Erythroblast (primary cell): ENCODE results near the gene DSP.

Experiments used
- GATA1 ChIP-seq: IDR thresholded peaks from 2 replicates; pipeline ENCODE4 v1.6.1; 2011; ENCODE audit warnings: low read depth, mild to moderate bottlenecking, control low read depth, low read length, moderate library complexity
- POLR2A ChIP-seq: IDR thresholded peaks from 2 replicates; pipeline ENCODE4 v1.6.1; 2011; ENCODE audit warnings: mild to moderate bottlenecking, low read length

GRCh38 chr6:7629321-7629720 lies 87.8 kb downstream of the DSP start:
- no peak for TF ChIP-seq POLR2A
- no peak for TF ChIP-seq GATA1
